ENCODE measurements around the gene DBN1.
A peak's percentile ranks its signal among the peaks of the same experiment; 100 is the strongest.

The DBN1 gene

DNA sequence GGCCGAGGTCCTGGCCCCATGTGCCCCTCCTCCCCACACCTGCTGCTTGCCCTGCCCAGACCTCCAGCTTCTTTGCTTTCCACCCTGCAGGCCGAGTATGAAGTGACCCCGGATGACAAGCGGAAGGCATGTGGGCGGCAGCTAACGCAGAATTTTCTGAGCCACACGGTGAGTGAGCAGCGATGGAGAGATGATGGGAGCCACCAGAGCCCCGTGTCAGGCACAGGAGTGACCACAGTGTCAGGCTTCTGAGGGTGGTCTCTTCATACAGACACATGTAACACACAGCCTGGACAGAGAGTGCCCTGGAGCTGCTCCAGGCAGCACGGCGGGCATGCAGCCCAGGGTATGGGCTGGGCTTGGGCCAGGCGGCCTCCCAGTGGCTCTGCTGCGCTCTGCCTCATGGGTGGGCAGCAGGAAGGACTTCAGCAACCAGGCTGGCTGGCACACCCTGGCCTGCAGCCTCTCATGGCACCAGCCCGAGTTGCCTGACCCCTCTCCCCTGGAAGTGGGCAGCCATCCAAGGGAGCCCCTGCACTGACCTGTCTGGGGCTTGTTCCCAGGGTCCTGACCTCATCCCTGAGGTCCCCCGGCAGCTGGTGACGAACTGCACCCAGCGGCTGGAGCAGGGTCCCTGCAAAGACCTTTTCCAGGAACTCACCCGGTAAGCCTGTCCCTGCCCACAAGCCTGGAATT, 41.1 kb downstream of the DBN1 start:
- no peaks in the 10 kb centered on the region for H3K9me3 ChIP-seq (ENCODE audit: control insufficient read depth, low read length)
- no peak overlapping the region for H3K9ac ChIP-seq (ENCODE audit: low read length)
- no peaks in the 10 kb centered on the region for H3K27me3 ChIP-seq (replicated peaks; ENCODE audit: control insufficient read depth, insufficient read depth, low read length)
- peaks cover 9% of the 10 kb centered on the region for H3K4me1 ChIP-seq (ENCODE audit: control insufficient read depth, insufficient read depth, low read length)
- H3K4me3 ChIP-seq (ENCODE audit: low read length): no peak overlapping the region
- DNase-seq (ENCODE audit: low read depth): no peak
- peaks cover 23% of the 10 kb centered on the region for H3K36me3 ChIP-seq (ENCODE audit: control insufficient read depth, insufficient read depth, low read length, severe bottlenecking)

DNA sequence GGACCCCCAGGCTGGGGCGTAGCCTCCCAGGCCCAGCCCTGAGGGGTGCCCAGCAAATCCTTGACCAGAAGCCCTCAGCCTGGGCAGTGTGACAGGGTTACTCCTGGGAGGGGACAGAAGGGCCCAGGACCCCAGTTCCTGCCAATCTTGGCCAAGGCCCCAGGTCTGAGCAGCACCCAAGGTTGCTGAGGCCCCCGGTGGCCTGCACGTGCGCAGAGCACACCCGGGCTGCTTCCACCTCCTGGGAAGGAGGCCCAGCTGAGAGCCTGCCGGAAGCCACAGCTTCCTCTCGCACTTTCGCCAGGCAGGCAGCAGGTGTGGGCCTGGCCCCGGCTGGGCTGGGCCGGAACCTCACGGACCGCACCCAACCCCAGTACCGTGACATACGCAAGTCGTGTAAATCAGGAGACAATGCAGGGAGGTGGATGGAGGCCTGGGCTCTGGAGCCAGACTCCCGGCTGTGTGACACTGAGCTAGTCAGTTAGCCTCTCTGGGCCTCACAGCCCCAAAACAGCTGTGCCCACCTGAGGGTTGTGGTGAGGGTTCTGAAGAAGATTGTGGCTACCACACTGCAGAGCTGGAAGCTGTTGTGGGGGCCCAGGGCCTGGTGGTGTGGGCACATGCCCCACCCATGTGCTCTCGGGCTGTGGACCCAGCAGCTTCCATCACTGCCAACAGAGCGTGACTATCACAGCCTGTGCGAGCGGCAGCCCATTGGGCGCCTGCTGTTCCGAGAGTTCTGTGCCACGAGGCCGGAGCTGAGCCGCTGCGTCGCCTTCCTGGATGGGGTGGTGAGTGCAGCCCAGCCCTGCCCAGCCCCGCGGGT, 41.9 kb downstream of the DBN1 start:
- H3K4me1 ChIP-seq (ENCODE audit: control insufficient read depth, insufficient read depth, low read length): peaks cover 12% of the 10 kb centered on the region
- H3K36me3 ChIP-seq (ENCODE audit: control insufficient read depth, insufficient read depth, low read length, severe bottlenecking): peaks cover 22% of the 10 kb centered on the region
- DNase-seq (ENCODE audit: low read depth): no peak

DNA sequence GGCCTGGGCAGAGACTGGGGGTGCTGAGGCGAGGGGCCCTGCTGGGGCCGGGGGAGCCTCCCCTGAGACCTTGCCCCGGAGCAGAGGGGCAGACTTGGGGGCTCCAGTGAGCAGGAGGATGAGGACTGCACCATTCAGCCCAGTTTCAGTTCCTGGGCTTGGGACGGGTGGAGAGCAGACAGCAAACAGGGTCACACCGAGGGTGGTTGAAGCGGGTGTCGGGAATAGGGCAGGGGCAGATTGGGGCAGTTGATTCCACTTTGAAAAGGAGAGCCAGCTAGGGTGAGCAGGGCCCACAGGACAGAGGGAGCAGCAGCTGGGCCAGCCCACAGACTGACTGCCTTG, 42.5 kb downstream of the DBN1 start:
- Histone ChIP-seq H3K36me3 (ENCODE audit: control insufficient read depth, insufficient read depth, low read length, severe bottlenecking) (peaks cover 19% of the 10 kb centered on the region), H3K9me3 (ENCODE audit: control insufficient read depth, low read length) (no peaks in the 10 kb centered on the region)

More for the DNA sequence above, 41.9 kb downstream of the DBN1 start:
- Histone ChIP-seq H3K9ac (ENCODE audit: low read length) (no peak overlapping the region), H3K27me3 (replicated peaks; ENCODE audit: control insufficient read depth, insufficient read depth, low read length) (no peaks in the 10 kb centered on the region), H3K4me3 (ENCODE audit: low read length) (no peak overlapping the region), H3K9me3 (ENCODE audit: control insufficient read depth, low read length) (no peaks in the 10 kb centered on the region)

DNA sequence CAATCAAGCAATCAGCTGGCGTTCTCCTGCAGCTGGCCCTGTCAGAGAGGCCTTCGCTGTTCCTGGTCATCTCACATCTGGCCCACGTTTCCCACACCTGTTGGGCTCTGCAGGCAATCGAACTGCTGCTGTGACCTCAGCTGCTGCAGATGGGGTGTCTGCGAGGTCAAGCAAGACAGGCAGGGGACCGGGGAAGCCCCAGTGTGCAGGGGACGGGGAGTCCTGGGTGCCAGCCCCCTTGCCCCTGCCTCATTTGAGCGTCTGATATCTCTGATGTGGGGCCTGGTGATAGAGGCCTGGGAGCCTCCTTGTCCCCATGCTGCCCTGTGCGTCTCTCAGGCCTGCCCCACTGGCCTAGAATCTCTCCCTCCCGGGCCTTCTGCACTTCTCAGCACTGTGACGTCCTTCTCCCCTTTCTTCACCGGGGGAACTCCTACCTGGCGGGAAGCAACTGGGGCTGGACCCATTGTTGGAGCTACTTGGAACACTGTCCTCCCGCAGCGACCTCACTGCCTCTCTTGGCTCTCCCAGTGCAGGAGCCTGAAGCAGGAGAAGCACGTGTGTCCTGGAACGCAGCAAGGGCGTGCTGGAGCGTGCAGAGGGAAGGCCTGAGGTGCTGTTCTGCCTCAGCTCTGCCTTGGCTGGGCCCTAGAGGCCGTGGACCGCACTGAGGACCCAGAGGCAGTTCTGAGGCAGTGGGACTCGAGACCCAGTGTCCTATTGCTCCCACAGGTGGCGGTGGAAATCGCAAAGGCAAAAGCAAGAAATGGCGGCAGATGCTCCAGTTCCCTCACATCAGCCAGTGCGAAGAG, 43.1 kb downstream of the DBN1 start:
- peaks cover 16% of the 10 kb centered on the region for H3K36me3 ChIP-seq (ENCODE audit: control insufficient read depth, insufficient read depth, low read length, severe bottlenecking)
- H3K27me3 ChIP-seq (replicated peaks; ENCODE audit: control insufficient read depth, insufficient read depth, low read length): no peaks in the 10 kb centered on the region
- H3K4me3 ChIP-seq (ENCODE audit: low read length): no peak overlapping the region
- H3K9ac ChIP-seq (ENCODE audit: low read length): no peak overlapping the region
- no peaks in the 10 kb centered on the region for H3K9me3 ChIP-seq (ENCODE audit: control insufficient read depth, low read length)
- peaks cover 16% of the 10 kb centered on the region for H3K4me1 ChIP-seq (ENCODE audit: control insufficient read depth, insufficient read depth, low read length)
- no peak for DNase-seq (ENCODE audit: low read depth)

More for the DNA sequence above, 42.5 kb downstream of the DBN1 start:
- DNase-seq (ENCODE audit: low read depth): no peak
- Histone ChIP-seq H3K4me1 (ENCODE audit: control insufficient read depth, insufficient read depth, low read length) (peaks cover 12% of the 10 kb centered on the region), H3K4me3 (ENCODE audit: low read length) (no peak overlapping the region), H3K27me3 (replicated peaks; ENCODE audit: control insufficient read depth, insufficient read depth, low read length) (no peaks in the 10 kb centered on the region), H3K9ac (ENCODE audit: low read length) (no peak overlapping the region)

DNA sequence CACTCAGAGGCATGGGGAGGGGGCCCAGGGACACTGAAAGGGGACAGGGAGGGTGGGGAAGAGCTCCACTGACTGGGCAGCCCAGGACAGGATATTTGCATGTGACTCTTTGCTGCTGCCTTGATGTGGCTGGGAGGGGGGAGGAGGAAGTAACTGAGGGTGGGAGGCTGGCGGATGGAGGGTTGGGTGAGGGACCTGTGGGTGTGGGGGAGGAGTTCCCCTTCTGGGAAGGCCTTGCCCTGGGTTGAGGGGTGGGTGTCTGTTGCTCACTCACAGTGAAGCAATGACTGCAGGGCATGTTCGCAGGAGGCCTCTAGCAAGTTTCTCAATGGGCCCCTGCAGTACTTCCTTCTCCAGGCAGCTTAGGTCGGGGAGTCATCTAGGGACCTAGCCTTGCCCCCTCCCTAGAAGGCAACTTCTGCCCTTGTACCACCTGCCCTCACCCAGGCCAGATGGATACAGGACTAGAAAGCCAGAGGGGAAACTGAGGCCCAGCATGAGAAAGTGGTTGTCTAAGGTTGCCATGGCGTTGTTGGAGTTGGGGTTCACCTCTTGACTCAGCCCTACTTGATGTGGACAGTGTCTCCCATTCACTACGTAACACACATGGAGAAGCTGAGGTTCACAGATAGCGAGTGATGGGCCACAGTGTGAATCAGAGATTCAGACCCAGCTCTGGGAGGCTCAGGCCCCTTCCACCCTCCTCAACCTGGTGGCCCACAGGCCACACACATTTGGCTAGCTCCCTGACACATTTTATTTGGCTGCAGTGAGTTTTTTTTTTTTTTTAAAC, 44.0 kb downstream of the DBN1 start:
- no peak for DNase-seq (ENCODE audit: low read depth)
- H3K4me3 ChIP-seq (ENCODE audit: low read length): no peak overlapping the region

DNA sequence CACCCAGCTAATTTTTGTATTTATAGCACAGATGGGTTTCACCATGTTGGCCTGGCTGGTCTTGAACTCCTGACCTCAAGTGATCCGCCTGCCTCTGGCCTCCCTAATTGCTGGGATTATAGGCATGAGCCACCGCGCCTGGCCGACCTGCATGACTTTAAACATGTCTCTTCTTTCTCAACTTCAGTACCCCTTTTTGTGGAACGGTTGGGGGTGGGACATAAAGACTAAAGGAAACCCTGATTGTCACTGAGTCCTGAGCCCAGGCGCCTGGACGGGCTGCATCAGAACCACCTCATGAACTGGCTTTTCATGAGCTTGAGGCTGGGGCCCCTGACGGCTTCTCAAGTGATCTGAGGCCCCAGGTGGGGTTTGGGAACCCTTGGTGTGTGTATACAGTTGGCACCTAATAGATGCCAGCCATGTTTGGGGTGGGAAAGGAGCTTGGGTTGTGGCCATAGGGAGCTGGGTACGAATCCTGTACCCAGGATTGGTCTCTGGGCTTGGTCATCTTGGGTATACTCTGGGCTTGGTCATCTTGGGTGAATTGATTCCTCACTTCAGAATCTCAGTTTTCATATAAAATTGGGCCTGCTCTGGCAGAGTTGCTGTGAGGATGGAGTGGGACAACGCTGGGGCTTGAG, 44.7 kb downstream of the DBN1 start:
- DNase-seq (ENCODE audit: low read depth): no peak
- no peaks in the 10 kb centered on the region for H3K27me3 ChIP-seq (replicated peaks; ENCODE audit: control insufficient read depth, insufficient read depth, low read length)
- no peak overlapping the region for H3K4me3 ChIP-seq (ENCODE audit: low read length)

More for the DNA sequence above, 44.0 kb downstream of the DBN1 start:
- Histone ChIP-seq H3K9ac (ENCODE audit: low read length) (no peak overlapping the region), H3K36me3 (ENCODE audit: control insufficient read depth, insufficient read depth, low read length, severe bottlenecking) (peaks cover 10% of the 10 kb centered on the region), H3K4me1 (ENCODE audit: control insufficient read depth, insufficient read depth, low read length) (peaks cover 18% of the 10 kb centered on the region), H3K9me3 (ENCODE audit: control insufficient read depth, low read length) (no peaks in the 10 kb centered on the region), H3K27me3 (replicated peaks; ENCODE audit: control insufficient read depth, insufficient read depth, low read length) (no peaks in the 10 kb centered on the region)

DNA sequence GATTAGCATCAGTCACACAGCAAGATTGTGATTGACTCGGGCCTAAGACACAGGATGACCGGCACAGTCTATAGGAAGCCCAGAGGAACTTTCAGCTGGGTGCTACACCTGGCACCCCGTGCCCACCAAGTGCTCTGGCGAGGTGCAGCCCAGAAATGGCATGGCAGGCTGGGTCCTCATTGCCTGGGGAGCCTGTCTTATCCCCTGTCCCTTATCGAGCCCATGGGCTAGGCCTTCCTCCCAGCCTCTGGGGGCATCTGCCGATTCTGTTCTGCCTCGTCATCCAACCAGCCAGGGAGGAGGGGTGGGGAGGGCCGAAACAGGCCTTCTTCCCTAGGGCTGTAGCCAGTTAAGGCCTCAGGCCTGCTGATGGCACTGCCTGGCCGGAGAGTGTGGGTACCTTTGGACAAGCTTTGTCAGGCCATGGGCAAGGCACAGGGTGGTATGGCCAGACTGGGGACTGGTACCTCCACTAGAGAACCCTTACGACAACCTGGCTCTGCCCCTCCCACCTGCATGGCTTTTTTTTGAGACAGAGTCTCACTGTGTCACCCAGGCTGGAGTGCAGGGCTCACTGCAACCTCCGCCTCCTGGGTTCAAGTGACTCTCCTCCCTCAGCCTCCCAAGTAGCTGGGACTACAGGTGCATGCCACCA, 45.4 kb downstream of the DBN1 start:
- no peaks in the 10 kb centered on the region for H3K27me3 ChIP-seq (replicated peaks; ENCODE audit: control insufficient read depth, insufficient read depth, low read length)
- H3K9me3 ChIP-seq (ENCODE audit: control insufficient read depth, low read length): no peaks in the 10 kb centered on the region
- peak overlapping the region; percentile 81 for H3K4me3 ChIP-seq (ENCODE audit: low read length)
- peaks cover 18% of the 10 kb centered on the region for H3K4me1 ChIP-seq (ENCODE audit: control insufficient read depth, insufficient read depth, low read length)
- peak overlapping the region; percentile 93 for H3K9ac ChIP-seq (ENCODE audit: low read length)
- H3K36me3 ChIP-seq (ENCODE audit: control insufficient read depth, insufficient read depth, low read length, severe bottlenecking): peaks cover 4% of the 10 kb centered on the region
- no peak for DNase-seq (ENCODE audit: low read depth)

More for the DNA sequence above, 44.7 kb downstream of the DBN1 start:
- Histone ChIP-seq H3K9ac (ENCODE audit: low read length) (no peak overlapping the region), H3K4me1 (ENCODE audit: control insufficient read depth, insufficient read depth, low read length) (peaks cover 18% of the 10 kb centered on the region), H3K9me3 (ENCODE audit: control insufficient read depth, low read length) (no peaks in the 10 kb centered on the region), H3K36me3 (ENCODE audit: control insufficient read depth, insufficient read depth, low read length, severe bottlenecking) (peaks cover 4% of the 10 kb centered on the region)

DNA sequence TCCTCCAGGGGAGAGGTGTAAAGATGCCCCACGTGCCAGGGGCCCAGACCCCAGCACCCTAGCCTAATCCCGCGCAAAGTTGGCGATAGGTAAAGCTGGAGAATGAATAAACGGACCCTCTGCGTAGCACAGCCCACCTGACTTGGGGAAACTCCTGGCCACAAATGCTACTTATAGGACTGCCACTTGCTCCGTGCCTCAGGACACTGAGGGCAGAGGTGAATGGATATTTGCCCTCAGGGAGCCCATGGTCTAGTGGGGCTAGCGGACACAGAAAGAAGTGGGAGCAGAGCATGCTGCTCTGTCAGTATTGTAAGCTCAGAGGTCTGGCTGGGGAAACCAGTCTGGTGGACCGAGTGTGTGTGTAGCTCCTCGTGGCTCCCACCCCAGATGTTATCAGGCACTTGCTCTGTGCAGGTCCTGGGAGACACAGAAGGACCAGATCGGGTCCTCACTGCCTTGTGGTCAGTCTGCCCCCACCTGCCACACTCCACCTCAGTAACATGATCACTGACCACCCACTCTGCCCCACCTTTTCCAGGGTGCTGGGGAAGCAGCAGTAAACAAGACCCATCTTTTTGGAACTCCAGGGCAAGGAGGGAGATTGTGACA, 46.1 kb downstream of the DBN1 start:
- H3K36me3 ChIP-seq (ENCODE audit: control insufficient read depth, insufficient read depth, low read length, severe bottlenecking): no peaks in the 10 kb centered on the region
- peak overlapping the region; percentile 81 for H3K4me3 ChIP-seq (ENCODE audit: low read length)
- peak; percentile 22 for DNase-seq (ENCODE audit: low read depth)
- H3K27me3 ChIP-seq (replicated peaks; ENCODE audit: control insufficient read depth, insufficient read depth, low read length): no peaks in the 10 kb centered on the region
- peak overlapping the region; percentile 93 for H3K9ac ChIP-seq (ENCODE audit: low read length)
- peaks cover 18% of the 10 kb centered on the region for H3K4me1 ChIP-seq (ENCODE audit: control insufficient read depth, insufficient read depth, low read length)
- H3K9me3 ChIP-seq (ENCODE audit: control insufficient read depth, low read length): no peaks in the 10 kb centered on the region

DNA sequence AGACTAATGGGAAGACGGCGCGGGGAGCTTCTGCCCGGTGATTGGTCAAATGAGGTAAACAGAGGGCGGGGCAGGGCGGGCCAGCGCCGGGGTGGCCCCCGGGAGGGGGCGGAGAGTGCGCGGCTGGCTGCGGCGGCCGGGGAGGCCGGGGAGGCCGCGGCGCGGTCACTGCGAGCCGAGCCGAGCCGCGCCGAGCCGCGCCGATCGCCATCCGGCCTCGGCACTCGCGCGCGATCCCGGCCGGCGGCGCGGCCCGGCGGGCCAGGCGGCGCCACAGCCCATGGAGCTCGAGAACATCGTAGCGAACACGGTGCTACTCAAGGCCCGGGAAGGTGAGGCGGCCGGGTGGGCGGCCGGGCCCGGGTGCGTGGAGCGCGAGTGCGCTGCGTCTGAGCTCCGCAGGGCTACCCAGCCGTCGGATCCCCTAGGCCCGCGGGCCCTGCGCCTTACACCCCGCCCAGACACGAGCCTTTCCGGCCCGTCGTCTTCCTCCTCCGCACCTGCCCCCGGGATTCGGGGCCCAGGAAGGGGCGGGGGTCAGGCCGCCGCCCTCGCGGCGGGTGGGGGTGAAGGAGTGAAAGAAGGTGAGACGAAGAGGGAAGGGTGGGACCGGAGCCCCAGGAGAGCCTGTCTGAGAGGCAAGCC, 46.7 kb downstream of the DBN1 start, which contains the start of gene GRK6:
TSS of gene GRK6 (plus strand) at position 111 of the 645 bp plus-strand sequence. CDS start at position 281, 170 bp downstream.
- Histone ChIP-seq H3K4me1 (ENCODE audit: control insufficient read depth, insufficient read depth, low read length) (peaks cover 18% of the 10 kb centered on the region), H3K4me3 (ENCODE audit: low read length) (peak within 1 kb of the TSS; percentile 88), H3K9ac (ENCODE audit: low read length) (peak within 1 kb of the TSS; percentile 93), H3K36me3 (ENCODE audit: control insufficient read depth, insufficient read depth, low read length, severe bottlenecking) (no peaks in the 10 kb centered on the region), H3K9me3 (ENCODE audit: control insufficient read depth, low read length) (no peaks in the 10 kb centered on the region), H3K27me3 (replicated peaks; ENCODE audit: control insufficient read depth, insufficient read depth, low read length) (no peaks in the 10 kb centered on the region)
- no peak for DNase-seq (ENCODE audit: low read depth)

Data from adipocyte (in vitro differentiated cells).